ENCODE results near the gene MYO1D.
"Not testable (repeated sequence)": the region's sequence is repeated elsewhere in the genome, so short reads cannot be mapped to it uniquely, and the experiment has no call there.

MYO1D gene

DNA sequence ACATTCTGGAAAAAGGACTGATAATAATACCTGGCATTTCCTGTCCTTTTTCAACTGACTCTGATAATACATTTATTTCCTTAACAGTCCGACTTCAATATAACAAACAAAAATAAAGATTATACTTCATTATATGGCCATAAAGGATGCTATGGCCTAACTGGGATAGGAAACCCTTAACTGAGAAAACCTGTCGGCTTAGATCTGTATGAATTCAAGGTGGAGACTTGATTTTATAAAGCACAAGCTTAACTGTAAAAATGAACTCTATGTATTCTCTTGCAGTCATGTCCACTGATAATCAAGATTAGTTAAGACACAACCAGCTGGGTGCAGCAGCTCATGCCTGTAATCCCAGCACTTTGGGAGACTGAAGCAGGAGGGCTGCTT is 102.2 kb downstream of the MYO1D start:
- no peak for DNase-seq
- ATAC-seq = no peak

GRCh38 chr17:32773856-32774694 is 102.8 kb downstream of the MYO1D start:
- DNase-seq (no peak), ATAC-seq (no peak)

DNA sequence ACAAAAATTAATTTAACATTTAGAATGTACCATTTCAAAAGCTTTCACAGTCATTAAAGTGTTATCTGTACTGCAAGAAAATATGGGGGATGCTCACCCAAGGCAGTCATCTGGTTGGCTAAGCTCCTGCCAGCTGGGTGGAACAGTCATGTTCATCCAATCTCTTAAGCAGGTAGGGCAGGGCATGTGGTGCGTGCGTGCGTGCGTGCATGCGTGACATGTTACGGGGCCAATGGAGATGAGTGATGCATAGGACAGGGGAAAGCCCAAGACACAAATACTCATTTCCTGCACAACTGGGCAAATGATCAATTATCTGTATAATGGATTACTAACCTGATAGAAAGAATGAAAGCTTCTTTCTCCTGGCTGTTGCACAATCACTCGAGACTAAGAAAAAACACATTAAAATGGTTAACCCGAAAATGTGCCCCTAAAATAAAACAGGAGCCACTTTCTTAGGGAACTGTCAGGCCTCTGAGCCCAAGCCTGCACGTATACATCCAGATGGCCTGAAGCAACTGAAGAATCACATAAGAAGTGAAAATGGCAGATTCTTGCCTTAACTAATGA is 104.4 kb downstream of the MYO1D start:
- DNase-seq (no peak), ATAC-seq (no peak)

DNA sequence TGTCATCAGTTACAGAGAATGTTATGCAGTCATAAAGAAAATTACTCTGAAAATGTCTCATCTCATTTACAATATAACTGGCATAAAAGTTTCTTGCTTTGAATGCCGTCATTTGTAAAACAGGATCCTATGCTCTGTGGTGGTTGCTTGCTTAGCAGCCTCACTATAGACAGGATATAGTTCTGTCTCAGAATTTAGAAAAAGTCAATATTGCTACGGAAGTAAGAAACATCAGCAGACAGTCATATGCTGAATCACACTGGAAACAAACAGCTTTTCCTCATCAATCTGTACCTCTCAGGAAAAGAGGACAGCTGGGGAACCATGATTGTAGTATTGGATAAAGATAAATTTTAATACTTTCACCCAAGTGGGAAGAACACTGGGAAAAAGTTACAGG is 105.5 kb downstream of the MYO1D start:
- no peak for DNase-seq
- ATAC-seq = no peak

DNA sequence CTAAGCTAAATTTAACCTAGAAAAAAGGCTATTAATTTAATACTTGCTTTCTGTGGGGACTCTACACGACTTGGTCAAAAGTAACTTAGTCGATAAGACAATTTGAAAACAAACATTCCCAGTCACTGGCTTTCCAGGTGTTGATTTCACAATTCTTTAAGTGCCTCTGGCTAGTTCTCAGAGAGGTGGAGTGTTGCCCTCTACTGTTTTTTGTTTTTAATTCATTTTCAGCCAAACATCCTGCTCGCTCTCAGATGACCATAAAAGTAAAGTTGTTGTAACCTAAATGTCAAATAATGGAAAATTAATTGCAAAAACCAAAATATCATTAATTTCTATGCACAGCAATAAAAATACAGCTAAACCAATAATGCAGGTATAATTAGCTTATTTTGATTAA is 107.1 kb downstream of the MYO1D start:
- DNase-seq (no peak), ATAC-seq (no peak)

DNA sequence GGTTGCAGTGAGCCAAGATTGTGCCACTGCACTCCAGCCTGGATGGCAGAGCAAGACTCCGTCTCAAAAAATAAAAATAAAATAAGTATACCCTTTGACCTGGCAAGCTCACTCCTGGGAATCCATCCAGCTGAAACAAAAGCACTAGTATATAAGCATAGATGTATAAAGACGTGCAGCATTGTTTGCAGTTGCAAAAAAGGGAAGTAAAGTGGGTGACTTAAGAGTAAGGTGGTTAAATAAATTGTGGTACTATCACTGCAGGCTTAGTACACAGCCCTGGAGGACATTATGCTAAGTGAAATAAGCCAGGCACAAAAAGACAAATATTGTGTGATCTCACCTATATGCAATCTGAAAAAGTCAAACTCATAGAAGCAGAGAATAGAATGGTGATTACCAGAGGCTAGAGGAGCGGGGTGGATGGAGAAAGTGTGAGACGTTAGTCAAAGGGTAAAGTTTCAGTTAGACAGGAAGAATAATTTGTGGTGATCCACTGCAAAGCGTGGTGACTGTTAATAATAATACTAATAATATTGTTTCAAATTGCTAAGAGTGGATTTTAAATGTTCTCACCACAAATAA is 113.0 kb downstream of the MYO1D start:
- ATAC-seq (no peak), DNase-seq (no peak)

- no peak for ATAC-seq
- no peak for DNase-seq
Observed at GRCh38 chr17:32759476-32759875, 117.4 kb downstream of the MYO1D start.

DNA sequence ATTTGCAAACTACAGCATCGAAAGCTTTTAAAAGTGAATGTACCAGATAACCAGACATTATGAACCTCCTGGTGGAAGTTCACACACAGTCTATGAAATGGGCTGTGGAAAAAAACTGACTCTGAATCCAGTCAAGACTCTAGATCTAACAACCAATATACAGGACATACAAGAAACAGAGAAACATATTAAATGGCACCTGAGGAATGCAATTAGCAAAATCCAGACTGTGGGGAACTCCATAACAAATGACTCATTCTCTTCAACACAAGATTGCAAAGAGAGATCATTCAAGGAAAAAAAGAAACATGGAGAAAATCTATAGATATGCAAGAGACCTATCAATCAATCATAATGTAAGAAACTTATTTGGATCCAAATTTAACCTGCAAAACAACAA is 119.0 kb downstream of the MYO1D start:
- ATAC-seq (no peak), DNase-seq (no peak)

DNA sequence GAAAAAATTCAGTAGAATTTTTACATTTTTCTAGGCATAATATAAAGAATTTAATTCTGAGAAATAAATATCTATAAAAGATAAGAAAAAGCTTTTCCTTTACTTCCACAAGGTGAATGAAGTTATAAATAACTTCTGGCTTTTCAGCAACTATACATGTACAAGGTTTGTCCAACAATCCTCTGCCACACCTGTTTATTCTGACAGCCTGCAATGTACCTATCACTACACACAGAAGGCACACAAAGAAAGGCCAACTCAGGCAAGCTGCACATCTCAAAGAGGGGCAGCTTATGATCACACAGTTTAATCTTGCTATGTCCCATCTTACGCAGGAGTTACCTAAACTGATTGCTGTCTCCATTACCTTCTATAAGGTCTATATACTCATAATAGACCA is 120.2 kb downstream of the MYO1D start:
- ATAC-seq = no peak

DNA sequence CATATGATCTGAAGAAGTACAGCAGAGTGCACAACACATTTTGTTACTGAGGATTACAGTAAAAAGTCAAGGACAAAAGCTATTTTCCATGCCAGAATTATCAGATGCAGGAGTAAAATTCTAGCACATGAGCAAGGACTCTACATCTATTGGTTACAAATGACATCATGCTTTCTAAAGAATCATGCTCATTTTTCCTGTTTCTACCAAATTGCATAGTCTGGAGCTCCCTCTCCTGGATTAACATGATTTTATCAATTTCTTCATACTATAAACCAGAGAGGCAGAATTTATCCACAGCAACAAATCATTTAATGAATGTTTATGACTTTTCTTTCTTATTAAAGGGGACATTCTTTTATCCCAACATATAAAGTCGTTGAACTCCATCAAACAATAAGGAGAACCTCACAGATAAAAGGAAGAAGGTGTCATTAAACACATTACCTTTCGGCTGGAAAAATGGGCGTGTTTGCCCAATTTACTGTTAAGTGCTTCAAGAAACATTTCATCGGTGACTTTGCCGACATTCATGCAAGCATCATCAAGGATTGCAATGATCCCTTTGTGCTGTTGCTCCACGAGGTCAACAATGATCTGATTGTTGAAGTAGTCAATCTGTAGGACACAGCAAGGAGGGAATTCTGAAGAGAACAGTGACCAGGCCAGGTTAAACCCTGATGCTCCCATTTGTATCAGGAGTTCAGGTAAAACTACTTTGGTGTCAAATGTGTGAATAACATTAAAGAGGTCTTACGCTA is 121.7 kb downstream of the MYO1D start:
- no peak for DNase-seq
- peak; percentile 40 for ATAC-seq

More for the DNA sequence above, 120.2 kb downstream of the MYO1D start:
- DNase-seq = no peak

GRCh38 chr17:32752934-32753333 is 124.0 kb downstream of the MYO1D start:
- ATAC-seq = no peak

GRCh38 chr17:32747856-32748255 is 129.1 kb downstream of the MYO1D start:
- DNase-seq (no peak), ATAC-seq (no peak)

More at GRCh38 chr17:32752934-32753333, 124.0 kb downstream of the MYO1D start:
- DNase-seq = no peak

GRCh38 chr17:32746698-32747097 is 130.2 kb downstream of the MYO1D start:
- ATAC-seq (no peak), DNase-seq (no peak)

- no peak for ATAC-seq
- no peak for DNase-seq
Observed at GRCh38 chr17:32746280-32746679, 130.6 kb downstream of the MYO1D start.

GRCh38 chr17:32742681-32743538 is 134.0 kb downstream of the MYO1D start:
- DNase-seq (no peak), ATAC-seq (no peak)

- DNase-seq (no peak), ATAC-seq (no peak)
Observed at GRCh38 chr17:32741381-32741780, 135.5 kb downstream of the MYO1D start.

DNA sequence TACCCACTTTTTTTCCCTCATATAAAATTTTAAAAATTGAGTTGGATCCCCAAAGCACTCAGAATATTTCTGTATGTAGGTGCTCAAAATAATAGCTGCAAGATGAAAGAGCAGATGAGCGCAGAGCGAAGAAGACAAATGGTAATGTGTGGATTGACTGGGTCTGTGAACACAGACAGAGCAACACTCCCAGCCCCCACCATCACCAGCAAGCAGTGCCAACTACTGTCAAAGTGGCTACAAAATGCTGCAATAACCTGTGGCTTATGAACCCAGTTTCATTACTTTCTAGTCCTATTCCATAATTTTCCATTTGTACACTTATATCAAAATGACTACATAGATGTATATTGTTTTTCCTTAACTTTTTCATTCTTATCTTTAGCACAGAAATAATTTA is 137.2 kb downstream of the MYO1D start:
- no peak for ATAC-seq
- DNase-seq = no peak

DNA sequence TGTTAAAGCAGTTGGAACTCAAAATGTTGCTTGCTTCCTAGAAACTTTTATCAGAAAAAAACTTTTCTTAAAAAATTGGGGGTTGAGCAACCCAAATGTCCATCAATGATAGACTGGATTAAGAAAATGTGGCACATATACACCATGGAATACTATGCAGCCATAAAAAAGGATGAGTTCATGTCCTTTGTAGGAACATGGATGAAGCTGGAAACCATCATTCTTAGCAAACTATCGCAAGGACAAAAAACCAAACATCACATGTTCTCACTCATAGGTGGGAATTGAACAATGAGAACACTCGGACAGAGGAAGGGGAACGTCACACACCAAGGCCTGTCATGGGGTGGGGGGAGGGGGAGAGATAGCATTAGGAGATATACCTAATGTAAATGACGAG is 137.8 kb downstream of the MYO1D start:
- not testable (repeated sequence) for ATAC-seq

GRCh38 chr17:32733401-32733800 is 143.5 kb downstream of the MYO1D start:
- DNase-seq (no peak), ATAC-seq (no peak)

More for the DNA sequence above, 137.8 kb downstream of the MYO1D start:
- DNase-seq = not testable (repeated sequence)

DNA sequence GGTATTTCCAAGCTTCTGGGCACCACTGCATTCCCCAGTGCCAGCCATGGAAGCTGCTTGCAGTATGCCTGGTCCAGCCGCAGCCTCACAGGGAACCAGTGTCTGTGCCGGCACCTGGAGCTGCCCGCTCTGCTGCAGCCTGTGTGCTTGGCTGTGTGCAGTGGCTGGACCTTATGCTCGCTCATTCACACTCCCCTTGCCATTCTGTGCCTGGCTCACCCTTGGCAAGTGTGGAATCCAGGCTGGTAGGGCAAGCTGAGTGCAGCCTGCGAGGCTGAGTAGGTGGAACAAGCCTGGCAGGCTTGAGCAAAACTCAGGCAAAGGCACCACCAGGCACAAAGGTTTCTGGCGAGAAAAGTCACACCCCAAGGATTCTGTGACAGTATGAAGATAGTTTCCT is 144.0 kb downstream of the MYO1D start:
- DNase-seq = no peak
- ATAC-seq = no peak

DNA sequence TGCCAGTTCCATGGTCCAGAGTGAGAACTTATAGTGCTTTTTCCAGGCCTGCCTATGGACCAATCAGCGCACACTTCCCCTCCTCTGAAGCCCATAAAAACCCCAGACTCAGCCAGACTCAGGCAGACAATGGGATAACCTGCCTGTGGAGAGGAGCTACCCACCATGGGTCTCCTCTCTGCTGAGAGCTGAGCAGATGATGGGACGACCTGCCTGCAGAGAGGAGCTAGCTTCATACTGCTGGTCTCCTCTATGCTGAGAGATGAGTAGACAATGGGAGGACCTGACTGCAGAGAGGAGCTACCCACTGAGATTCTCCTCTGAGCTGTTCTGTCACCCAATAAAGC is 144.7 kb downstream of the MYO1D start:
- ATAC-seq (no peak), DNase-seq (no peak)
